IPS-18c (cell line): ENCODE data around the gene UBE2Q1.

ENCODE experiments used
- H3K4me3 ChIP-seq: 2 replicates; pipeline ENCODE4 v1.7.0; 2013; ENCODE audit warnings: low read depth, mild to moderate bottlenecking, low read length, moderate library complexity; ENCODE audit not compliant: insufficient read depth
- H3K9me3 ChIP-seq: one replicate; pipeline ENCODE4 v1.6.1; 2013; ENCODE audit warnings: mild to moderate bottlenecking, low read length, moderate library complexity; ENCODE audit not compliant: control insufficient read depth, insufficient read depth

Gene UBE2Q1

GRCh38 chr1:154557939-154558719, at the start of gene UBE2Q1:
TSS of gene UBE2Q1 (minus strand) at chr1:154558662. CDS start at chr1:154558553, 109 bp downstream.
- no peaks in the 10 kb centered on the region for H3K9me3 ChIP-seq
- peak within 1 kb of the TSS; percentile 74 for H3K4me3 ChIP-seq

DNA sequence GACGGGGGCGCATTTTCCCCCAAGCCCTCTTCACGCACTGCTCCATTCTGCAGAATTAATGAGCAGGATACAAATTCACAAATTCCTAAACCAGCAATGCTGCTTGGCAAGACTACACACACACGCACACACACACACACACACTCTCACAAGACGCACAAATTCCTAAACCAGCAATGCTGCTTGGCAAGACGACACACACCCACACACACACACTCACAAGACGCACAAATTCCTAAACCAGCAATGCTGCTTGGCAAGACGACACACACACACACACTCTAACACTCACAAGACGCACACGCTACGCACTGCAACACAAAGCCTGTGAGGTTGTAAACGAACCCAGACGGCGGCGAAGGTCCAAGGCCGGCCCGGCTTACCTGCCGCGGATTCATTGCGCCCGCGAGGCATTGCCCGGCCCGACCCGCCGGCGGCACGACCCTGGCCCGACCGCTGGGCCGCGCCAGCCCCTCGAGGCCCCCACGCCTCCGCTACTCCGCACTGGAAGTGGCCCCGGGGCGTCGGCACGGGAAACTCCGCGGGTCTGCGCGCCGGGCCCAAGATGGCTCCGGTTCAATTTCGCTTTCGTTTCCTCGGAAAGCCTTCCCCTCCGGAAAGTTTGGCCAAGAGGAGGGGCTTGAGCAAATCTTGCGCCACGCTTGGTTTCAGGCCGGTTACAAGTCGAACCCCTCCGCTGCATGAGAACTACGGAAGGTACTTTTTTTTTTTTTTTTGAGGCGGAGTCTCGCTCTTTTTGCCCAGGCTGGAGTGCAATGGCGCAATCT, 49.3 kb upstream of the UBE2Q1 start, which contains the start of gene ADAR:
Gene ADAR, minus strand, starts transcription at position 578 of the 788 bp plus-strand sequence. Its CDS starts 180 bp downstream, at position 398.
- no peaks in the 10 kb centered on the region for H3K9me3 ChIP-seq
- peak within 1 kb of the TSS; percentile 86 for H3K4me3 ChIP-seq

DNA sequence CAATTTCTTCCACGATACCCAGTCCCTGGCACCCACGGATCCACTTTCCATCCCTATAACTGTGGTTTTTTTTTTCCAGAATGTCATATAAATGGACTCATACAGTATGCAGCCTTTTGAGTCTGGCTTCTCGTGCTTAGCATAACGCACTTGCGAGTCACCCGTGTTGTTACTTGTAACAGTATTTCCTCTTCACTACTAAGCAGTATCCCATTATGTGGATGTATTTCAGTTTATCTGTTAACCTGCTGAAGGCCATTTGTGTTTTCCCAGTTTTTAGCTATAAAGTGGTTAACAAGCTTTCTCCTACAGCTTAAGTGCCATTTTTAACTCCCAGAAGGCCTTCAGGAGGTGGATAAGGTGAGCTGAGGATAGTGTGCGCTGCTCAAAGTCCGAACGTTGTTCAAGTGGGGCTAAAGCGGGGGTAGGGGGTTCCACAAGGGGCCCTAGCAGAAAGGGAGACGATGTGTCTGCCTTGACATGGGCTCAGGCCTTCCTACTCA, 48.7 kb upstream of the UBE2Q1 start:
- Histone ChIP-seq H3K4me3 (peak overlapping the region; percentile 86), H3K9me3 (no peaks in the 10 kb centered on the region)

- no peaks in the 10 kb centered on the region for H3K9me3 ChIP-seq
- H3K4me3 ChIP-seq, result no peak overlapping the region
These were observed 47.1 kb upstream of the UBE2Q1 start for GRCh38 chr1:154605534-154605933.

DNA sequence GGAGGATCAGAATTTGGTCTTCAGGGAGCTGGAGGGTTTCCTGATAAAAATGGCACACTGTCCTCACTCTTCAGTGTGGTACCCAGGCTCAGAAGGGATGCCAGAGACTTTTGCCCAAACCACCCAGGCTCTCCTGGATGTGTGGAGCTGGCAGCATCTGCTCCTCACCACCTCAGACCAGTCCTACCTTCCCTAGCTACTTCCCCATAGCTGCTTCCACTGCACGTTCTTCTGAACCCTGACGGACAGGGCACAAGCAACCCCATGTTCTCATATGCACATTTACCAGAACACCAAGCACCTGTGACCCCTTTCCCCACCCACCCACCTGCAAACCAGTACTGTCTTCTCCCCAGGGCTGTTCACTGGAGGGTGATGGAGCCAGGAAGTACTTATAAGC, 44.9 kb upstream of the UBE2Q1 start:
- no peaks in the 10 kb centered on the region for H3K9me3 ChIP-seq

DNA sequence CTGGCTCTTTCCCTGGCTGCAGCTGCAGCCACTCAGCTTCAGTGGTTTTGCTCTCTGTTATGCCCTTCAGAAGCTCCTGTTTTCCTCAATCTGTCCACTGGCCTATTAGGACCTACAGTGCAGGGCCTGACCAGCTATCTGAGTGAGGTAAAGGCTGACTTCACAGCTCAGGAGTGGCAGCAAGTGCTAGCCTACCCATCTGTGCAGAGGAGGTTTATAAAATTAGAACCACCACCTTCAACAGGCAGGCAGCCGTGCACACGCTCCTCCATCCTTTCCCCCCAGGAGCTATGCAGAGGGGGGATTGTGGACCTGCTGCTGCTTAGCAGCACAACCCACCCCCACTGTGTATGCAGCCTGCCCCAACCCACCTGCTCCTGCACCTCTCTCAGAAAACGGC, 41.2 kb upstream of the UBE2Q1 start:
- no peak overlapping the region for H3K4me3 ChIP-seq
- H3K9me3 ChIP-seq, result no peaks in the 10 kb centered on the region

More for the DNA sequence above, 44.9 kb upstream of the UBE2Q1 start:
- no peak overlapping the region for H3K4me3 ChIP-seq

- H3K9me3 ChIP-seq, result no peaks in the 10 kb centered on the region
- H3K4me3 ChIP-seq, result no peak overlapping the region
These were observed 40.6 kb upstream of the UBE2Q1 start for GRCh38 chr1:154598871-154599635.

DNA sequence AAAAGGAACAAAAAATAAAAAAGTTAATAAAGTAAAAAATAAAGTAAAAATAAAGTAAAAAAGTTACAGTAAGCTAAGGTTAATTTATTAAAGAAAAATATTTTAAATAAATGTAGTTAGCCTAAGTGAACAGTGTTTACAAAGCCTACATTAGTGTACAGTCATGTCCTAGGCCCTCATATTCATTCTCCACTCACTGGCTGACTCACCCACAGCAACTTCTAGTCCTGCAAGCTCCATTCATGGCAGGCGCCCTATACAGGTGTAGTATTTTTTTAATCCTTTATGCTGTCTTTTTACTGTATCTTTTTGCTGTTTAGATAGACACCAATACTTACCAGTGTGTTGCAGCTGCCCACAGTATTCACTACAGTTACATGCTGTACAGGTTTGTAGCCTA, 37.2 kb upstream of the UBE2Q1 start:
- no peak overlapping the region for H3K4me3 ChIP-seq
- no peaks in the 10 kb centered on the region for H3K9me3 ChIP-seq

DNA sequence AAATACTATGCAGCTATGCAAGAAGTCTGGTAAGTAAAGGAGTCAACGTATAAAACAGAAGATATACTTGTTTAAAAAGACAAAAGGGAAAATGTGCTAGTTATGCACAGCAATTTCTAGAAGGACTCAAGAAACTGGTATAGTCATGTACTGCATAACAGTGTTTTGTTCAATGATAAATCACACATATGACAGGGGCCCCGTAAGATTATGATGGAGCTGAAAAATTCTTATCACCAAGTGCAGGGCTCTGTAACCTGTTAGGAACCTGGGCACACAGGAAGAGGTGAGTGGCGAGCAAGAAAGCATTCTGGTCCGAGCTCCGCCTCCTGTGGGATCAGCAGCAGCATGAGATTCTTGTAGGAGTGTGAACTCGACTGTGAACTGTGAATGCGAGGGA, 36.3 kb upstream of the UBE2Q1 start:
- no peak overlapping the region for H3K4me3 ChIP-seq
- no peaks in the 10 kb centered on the region for H3K9me3 ChIP-seq

GRCh38 chr1:154593390-154593789, 34.9 kb upstream of the UBE2Q1 start:
- Histone ChIP-seq H3K9me3 (no peaks in the 10 kb centered on the region), H3K4me3 (no peak overlapping the region)

DNA sequence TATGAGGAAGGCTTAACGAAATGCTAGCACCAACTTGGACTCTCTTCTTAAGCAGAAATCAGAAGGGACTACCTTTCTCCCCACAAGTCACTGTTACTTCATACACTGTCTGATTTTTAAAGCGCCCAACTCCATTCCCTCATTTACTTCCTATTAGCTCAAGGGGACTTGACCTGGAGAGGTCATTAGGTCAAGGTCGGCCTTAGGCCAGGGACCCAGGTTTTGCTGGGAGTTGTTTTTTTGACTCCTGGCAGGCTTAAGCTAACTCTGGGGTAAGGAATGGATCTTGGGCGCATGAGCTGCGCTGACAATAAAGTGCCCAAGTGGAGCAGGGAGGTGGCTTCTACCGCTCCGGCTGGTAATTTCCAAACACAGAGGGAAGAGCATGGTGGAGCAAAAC, 32.7 kb upstream of the UBE2Q1 start:
- no peaks in the 10 kb centered on the region for H3K9me3 ChIP-seq

GRCh38 chr1:154590756-154591155, 32.3 kb upstream of the UBE2Q1 start:
- H3K4me3 ChIP-seq, result no peak overlapping the region
- no peaks in the 10 kb centered on the region for H3K9me3 ChIP-seq

More for the DNA sequence above, 32.7 kb upstream of the UBE2Q1 start:
- no peak overlapping the region for H3K4me3 ChIP-seq

DNA sequence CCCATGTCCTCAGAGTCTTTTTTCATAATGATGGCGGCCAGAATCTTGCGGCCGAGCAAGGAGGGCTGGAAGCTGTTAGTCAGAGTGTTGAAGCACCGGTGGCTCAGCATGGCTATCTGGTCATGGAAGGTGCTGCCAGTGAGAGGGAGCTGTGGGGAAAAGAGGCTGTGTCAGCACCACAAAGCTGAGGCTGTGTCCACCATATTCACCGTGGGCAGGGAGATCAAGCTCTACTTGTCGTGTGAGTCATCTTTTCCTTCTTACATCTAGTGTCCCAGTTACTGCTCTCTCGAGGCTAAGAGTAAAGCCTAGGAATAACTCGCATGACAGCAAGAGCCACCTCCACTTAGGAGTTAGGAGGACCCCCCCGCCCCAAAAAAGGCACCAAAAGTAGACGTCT, 31.3 kb upstream of the UBE2Q1 start:
- Histone ChIP-seq H3K9me3 (no peaks in the 10 kb centered on the region), H3K4me3 (no peak overlapping the region)

- Histone ChIP-seq H3K9me3 (no peaks in the 10 kb centered on the region), H3K4me3 (no peak overlapping the region)
These were observed 28.2 kb upstream of the UBE2Q1 start for GRCh38 chr1:154586641-154587040.

GRCh38 chr1:154586231-154586630, 27.8 kb upstream of the UBE2Q1 start:
- H3K9me3 ChIP-seq, result no peaks in the 10 kb centered on the region
- H3K4me3 ChIP-seq, result no peak overlapping the region

GRCh38 chr1:154584267-154584994, 26.0 kb upstream of the UBE2Q1 start:
- no peak overlapping the region for H3K4me3 ChIP-seq
- H3K9me3 ChIP-seq, result no peaks in the 10 kb centered on the region

- no peak overlapping the region for H3K4me3 ChIP-seq
- no peaks in the 10 kb centered on the region for H3K9me3 ChIP-seq
These were observed 25.3 kb upstream of the UBE2Q1 start for GRCh38 chr1:154583773-154584172.
